A673 (cell line): Measurements from ENCODE around the gene AP3D1.

Experiments used
- EZH2 ChIP-seq: fragments of 200-600 bp; sonication (generic); IDR thresholded peaks from 2 replicates; pipeline ENCODE4 v1.6.1; 2017; ENCODE audit warnings: borderline replicate concordance, low read depth, mild to moderate bottlenecking, mixed read lengths, antibody characterized with exemption, low read length; ENCODE audit not compliant: poor library complexity, severe bottlenecking
- TF ChIP-seq, protein P1 (sequence below): fragments of 300-800, 200-600 bp; sonication (generic); conservative IDR thresholded peaks from 2 replicates; pipeline ENCODE4 v1.5.1; 2017; ENCODE audit warnings: low read depth, mild to moderate bottlenecking, antibody characterized with exemption, low read length, moderate library complexity, mixed read lengths

DNA sequence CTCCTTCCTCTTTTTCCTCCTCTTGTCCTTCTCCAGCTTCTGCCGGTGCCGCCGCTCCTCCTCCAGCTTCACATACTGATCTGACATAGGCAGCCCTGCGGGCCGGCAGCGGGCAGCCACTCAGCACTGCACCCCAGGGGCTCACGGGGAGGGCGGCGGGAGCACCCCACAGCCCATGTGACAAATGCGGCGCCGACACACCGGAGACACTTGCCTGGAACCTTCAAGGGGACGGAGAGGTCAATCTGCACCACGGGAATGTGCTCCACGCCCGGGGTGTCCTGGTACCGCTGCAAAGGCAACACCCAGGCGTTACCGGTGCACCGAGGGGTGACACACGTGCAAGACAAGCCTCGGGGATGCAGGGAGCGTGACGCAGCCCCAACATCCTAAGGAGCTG is 36.0 kb downstream of the AP3D1 start:
- TF ChIP-seq, protein P1, sequence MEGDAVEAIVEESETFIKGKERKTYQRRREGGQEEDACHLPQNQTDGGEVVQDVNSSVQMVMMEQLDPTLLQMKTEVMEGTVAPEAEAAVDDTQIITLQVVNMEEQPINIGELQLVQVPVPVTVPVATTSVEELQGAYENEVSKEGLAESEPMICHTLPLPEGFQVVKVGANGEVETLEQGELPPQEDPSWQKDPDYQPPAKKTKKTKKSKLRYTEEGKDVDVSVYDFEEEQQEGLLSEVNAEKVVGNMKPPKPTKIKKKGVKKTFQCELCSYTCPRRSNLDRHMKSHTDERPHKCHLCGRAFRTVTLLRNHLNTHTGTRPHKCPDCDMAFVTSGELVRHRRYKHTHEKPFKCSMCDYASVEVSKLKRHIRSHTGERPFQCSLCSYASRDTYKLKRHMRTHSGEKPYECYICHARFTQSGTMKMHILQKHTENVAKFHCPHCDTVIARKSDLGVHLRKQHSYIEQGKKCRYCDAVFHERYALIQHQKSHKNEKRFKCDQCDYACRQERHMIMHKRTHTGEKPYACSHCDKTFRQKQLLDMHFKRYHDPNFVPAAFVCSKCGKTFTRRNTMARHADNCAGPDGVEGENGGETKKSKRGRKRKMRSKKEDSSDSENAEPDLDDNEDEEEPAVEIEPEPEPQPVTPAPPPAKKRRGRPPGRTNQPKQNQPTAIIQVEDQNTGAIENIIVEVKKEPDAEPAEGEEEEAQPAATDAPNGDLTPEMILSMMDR, result no peak
- TF ChIP-seq EZH2, result no peak
